NCI-H345 (cell line): ENCODE measurements around the gene HAO2.
"Not testable (repeated sequence)": the region's sequence is repeated elsewhere in the genome, so short reads cannot be mapped to it uniquely, and the experiment has no call there.

ENCODE experiments used
- DNase-seq: peaks from one replicate; lab custom pipeline; 2025; lab: John Stamatoyannopoulos, UW

The HAO2 gene

DNA sequence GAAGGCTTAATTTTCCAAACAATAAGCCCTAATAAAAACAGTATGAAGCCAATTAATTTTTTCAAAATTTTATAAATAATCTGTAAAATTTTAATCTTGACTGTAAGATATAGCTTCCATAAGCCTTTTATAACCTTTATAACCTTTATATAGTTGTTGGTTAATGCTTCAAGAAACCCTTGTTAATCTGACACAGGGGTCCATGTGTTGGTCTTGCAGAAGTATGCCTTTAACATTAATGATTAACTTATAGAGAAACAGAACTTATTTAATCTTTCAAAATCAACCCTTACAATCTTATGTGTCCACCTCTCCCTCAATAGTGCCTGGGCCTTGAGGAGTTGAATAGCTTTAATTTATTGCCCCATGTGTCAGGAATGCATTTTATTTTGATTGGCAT lies 23.2 kb upstream of the HAO2 start:
- DNase-seq, result no peak

DNA sequence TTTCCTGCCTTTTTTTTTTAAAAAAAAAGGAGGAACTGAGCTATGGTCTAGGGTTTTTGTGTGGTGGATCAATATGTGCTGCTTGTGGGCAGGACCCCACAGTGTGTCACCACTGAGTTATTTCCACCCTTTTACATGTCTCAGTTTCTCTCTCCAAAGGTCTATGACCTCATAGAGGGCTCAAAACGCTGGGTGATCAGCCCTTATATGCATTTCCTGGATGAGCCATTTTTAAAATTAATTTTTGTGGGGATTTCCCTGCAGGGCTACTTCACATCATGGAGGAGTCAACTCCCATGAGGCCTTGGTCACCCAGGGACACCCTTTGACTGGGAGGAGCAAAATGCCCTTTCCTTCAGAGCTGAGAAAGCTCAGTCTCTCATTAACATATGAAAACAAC lies 20.7 kb upstream of the HAO2 start:
- no peak for DNase-seq

DNA sequence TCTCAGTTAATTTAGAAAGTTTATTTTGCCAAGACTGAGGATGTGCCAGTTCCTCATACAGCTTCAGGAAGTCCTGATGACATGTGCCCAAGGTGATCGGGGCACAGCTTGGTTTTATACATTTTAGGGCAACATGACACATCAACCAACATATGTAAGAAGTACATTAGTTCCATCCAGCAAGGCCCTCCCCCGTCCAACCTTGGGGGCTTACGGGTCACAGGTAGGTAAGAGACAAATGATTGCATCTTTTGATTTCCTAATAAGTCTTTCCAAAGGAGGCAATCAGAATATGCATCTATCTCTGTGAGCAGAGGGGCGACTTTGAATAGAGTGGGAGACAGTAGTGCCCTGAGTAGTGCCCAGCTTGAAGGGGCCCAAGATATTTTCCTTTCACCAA lies 19.6 kb upstream of the HAO2 start:
- no peak for DNase-seq

DNA sequence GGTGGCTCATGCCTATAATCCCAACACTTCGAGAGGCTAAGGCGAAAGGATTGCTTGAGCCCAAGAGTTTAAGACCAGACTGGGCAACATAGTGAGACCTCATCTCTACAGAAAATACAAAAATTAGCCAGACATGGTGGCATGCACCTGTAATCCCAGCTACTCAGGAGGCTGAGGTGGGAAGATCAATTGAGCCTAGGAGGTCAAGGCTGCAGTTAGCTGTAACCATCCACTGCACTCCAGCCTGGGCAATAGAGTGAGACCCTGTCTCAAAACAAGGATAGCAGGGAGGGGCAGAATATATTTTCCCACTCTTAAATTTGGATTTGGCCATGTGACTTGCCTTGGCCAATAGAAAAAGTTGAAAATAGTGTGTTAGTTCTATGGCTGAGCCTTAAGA lies 17.7 kb upstream of the HAO2 start:
- not testable (repeated sequence) for DNase-seq

DNA sequence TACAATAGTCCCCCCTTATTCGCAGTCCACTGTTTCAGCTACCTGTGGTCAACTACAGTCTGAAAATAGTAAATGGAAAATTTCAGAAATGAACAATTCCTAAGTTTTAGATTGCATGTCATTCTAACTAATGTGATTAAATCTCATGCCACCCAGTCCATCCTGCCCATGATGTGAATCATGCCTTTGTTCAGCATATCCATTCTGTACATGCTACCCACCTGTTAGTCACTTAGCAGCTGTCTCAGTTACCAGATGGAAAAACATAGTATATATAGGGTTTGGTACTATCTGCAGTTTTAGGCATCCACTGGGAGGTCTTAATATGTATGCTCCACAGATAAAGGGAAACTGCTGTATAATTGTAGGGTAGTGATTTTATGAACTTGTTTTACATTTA lies 16.6 kb upstream of the HAO2 start:
- DNase-seq, result no peak

DNA sequence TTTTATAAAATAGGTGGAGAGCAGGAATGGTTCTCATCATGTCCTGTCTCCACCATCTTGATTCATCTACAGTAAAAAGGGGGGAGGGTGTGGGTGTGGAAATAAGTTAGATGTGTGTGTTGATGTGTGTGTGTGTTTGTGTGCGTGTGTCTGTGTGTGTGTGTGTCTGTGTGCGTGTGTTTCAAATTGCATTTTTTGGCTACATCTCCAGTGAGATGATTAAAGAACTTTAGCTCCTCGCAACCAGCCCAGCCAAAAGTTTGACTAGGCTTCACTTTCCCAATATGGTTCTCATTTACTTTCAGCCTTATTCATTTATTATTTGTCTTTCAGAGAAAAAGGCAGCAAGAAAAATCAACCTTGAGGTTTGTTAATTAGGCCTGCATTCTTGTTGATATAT lies 14.7 kb upstream of the HAO2 start:
- DNase-seq, result no peak

DNA sequence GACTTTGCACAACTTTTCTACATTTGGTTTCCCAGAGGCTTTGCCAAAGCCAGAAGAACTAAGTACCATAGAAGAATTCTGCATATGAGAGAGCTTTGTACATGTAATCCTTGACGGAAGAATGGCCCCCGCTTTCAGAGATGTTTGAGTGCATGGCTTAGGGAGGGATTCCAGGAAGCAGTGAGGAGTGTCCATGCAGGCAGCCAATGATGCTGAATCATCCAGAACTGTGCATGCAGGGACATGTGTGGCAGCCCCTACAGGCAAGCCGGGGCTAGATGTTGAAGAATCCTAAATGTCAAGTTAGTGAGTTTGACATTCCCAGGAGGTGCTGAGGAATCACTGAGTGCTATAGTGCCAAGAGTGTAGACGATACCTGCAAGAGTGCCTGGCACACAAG lies 9.9 kb upstream of the HAO2 start:
- DNase-seq, result no peak

DNA sequence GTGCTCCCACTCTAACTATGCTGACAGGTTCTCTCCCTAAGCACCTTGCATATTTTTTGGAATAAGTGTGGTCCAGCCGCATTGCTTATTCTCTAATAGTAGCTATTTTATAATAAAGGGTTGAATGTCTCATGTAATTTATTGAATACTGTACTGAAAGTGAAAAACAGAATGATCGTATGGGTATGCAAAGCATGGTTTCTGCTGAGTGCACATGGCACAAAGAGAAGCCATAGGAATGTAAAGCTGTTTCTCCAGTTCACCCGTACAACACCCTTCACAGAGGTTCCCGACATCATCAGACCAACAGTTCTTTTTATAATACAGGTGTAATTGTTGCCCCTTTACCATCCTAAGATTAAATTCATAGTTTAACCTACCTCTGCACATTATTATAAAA lies 8.9 kb upstream of the HAO2 start:
- DNase-seq, result no peak

DNA sequence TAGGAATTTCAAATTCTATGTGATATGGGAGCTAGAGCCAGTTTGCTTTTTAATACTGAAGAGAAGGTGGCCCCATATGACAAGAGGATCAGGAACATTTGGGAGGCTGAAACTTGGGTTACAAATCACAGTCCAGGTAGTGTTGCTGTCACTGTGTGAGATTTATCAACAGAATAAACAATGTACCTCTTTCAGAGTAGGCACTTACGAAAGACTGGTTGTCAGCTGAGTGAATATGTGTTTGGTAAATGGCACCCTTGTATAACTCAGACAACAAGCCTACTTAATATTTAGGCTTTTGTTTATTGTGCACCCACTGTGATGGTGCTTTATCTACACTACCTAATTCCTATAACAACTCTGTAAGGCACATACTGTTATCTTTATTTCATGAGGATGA lies 7.4 kb upstream of the HAO2 start:
- DNase-seq, result no peak

DNA sequence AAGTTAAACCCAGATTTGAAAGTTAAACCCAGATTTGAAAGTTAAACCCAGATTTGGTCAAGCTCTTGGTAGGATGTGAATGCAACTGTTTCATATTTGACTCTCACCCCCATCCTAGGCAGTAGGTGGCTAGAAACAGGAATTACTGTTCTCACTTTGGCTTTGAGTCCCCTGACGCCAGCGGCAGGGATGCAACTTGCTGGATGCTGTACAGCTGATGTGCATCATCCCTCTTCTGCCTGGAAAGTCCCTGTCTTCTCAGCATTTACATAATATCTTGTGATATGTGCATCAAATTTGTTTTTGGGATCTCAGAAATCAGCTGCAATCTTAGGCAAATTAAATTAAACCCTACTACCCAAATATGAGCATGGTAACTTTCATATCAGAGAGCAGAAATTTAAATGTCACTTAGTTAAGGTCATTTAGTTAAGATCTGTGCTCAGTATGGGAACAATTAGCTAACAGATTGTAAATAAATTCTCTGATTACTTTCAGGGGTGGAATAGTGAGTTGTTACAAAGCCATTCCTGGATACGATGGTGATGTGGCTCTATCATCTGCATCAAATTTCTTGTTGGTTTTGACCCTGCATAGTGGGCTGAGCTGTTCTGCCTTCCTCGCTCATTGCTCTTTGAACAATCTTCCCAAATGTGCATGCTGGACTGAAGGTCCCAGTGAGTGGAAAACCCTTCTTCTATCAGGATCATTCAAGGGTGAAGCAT lies 6.8 kb upstream of the HAO2 start:
- DNase-seq, result no peak

DNA sequence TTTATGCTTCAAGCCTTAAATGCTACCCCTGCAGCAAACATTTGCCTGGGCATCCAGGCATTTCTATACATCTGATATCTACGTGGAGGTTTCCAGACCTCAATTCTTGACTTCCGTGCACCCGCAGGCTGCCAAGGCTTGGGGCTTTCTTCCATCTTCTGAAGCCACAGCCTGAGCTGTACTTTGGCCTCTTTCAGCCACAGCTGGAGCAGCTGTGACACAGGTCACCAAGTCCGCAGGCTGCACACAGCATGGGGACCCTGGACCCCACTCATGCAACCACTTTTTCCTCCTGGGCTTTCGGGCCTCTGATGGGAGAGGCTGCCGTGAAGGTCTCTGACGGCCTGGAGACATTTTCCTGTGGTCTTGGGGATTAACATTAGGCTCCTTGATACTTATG lies 5.4 kb upstream of the HAO2 start:
- DNase-seq, result no peak

DNA sequence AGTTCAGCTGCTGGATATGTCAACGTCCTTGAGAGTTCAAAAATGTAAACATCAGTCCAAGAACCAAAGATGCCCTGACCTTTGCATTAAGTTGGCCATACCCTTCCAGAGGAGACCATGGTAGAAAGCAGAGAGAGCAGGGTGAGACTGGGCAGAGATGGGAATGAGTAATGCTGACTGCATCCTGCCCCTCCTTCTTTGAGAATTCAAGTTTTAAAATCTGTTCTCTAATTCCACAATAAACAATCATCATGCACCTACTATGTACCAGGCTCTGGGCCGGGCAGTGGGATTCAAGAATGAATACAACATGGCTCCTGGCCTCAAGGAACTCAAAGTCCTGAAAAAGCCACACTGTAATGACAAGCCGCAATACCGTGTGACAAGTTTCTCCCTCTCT lies 3.9 kb upstream of the HAO2 start:
- no peak for DNase-seq

DNA sequence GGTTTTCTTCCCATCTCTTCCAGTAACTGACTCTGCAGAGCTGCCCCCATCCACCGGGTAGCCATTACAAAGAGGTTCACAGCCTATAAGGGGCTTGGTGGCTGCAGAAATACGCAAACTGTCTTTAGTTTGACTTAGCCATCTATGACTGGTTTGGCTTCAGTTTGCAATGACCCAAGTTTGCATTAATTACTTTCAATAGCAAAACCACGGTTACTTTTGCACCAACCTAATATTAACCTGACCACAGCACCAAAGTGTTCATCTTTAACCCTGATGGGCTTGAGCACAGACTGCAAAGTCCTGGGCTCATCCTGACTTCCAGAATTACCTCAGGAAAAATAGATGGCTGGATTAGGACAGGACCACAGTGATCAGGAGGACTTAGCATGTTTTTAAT lies 2.2 kb upstream of the HAO2 start:
- DNase-seq, result no peak

DNA sequence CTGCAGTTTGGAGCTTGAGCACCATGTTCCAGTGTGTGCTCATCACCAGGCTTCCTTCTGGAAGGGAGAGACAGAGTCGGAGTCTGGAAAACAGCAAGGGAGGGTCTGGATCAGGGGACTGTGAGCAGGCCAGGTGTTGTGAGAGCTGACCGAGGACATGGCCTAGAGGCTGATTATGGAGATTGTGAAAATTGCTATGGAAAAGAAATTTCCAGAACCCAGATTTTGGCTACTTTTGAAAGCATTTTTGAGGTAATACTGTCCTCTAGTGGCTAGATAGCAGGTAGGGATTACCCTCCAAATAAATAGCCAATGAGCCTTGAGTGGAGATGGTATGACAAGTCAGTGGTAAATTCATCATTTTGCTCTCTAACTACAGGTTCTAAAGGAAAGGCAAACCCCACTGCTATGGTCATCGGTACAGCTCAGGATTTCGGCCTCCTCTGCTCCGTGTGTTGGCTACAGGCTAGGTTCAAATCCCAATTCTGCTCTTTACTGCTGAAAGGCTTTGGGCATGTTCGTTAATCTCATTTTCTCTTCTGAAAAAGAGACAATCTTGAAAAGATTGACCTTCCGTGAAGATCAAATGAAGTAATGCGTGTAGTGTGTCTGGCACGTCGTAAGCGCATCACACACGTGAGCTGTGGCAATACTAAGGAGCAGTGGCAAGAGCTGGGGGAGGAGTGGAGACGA lies 1.0 kb upstream of the HAO2 start:
- peak; percentile 18 for DNase-seq

DNA sequence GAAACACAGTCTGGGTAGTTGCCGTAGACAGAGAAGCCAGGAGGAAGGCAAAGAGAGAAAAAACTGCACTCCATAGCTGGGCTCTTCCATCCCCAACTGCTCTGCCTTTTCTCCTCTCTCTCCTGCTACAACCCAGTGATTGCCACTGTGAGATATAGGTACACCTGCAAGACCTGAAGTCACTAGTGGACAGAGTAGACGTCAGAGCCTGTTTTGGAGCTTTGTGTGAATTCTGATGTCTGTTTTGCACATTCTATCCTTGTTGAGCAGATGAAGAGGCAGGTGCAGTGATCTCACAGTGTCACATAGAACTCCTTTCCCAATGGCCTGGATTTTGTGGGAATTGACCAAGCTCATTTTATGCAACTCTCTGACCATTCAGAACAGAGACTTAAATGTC lies 2.2 kb downstream of the HAO2 start:
- DNase-seq, result no peak

DNA sequence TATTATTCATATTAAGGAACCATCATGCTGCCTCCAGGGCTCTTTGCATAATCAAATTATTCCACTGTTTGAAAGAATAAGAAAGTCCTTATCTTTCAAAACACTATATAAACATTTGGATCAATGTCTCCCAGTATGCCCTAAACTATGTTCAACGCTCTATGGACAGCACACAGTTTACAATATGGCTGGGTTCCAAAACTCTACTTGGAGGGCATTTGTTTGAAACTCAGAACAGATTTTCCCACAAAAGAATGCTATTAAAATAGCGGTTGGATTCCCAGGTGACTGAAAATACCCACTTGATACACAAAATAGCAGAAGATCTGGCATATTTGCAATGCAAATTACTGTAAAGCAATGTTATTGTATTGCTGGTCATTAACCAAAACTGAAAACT lies 3.2 kb downstream of the HAO2 start:
- peak; percentile 6 for DNase-seq

DNA sequence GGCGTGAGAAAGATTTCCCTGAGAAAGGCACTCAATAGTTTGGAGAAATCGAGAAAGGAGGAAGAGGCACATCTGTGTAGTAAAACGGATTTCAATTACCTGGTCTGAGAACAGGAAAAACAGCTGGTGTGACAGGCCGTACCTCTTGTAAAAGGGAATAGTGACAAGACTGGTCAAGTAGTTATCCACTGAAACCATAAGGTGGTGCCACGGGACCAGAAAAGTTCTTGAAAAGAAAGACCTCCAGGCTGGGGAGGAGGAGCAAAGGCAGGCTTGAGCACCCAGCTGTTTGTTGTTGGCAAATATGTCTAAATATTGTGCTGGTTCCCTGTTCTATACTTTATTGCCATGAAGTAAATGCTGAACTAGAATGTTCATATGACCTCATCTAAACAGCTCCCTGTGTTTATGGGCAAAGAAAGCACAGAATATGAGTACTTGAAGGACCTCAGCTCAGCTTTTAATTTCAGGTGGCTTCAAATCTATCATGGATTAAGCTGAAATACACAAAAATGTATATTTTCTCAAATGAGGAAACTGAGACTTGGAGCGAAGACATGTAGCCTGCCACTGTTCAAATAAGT lies 4.0 kb downstream of the HAO2 start:
- DNase-seq, result no peak

DNA sequence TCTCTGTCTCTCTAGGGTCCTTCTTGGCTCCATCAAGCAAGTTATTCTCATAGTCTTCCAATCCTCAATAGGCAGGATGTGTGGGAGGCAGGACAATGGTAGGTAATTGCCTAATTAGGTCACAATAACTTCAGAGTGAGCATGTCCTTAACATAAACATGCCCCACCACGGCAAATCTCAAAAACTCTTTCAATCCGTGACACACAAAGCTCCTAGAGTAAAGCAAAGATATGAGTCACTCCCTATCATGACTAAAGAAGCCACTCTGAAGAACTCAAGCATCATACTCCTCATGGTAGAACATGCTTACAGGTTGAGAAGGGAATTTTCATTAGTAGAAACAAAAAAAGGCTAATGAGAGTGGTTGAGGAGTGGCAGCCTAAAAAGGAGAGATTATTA lies 4.9 kb downstream of the HAO2 start:
- no peak for DNase-seq

DNA sequence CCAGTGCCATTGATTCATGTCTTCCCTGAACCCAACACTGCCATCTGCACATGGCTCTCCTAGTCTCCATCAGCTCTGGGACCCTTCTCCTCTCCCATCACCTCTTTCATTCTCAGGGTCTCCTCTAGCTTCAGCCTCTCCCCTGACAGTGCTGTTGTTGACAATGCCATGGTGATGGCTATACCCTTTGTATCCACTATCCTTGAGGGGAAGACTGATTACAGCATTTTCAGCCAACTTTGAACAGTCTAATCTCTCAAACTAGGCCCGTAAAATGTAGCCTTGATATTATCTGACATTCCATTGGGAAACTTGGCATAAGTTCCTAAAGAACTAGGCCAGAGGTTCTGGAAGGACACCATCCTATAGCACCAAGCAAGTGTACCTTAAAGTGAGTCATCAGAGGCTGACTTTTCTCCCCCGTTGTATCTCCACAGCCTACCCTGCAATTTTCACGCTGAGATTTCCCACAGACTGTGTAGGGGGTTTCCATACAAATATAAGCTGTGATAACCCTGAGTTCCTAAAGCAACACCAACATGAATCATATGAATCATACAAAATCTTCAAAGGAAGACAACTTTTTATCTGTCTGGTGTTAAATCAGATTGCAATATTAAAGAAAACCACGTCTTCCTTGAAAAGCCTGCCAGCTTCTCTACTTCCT lies 5.8 kb downstream of the HAO2 start:
- DNase-seq, result no peak

DNA sequence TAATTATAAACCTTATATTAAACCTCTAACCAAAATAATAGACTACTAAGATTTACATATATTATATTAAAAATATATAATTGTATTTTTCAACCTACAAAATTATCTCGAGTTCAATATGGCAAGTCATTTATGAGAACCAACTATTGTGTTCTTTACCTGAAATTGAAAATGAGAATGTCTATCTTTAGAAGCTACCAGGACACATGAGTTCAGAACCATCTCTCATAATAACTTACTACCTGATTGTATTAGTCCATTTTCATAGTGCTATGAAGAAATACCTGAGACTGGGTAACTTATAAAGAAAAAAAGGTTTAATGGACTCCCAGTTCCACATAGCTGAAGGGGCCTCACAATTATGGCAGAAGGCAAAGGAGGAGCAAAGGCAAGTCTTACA lies 6.8 kb downstream of the HAO2 start:
- no peak for DNase-seq

DNA sequence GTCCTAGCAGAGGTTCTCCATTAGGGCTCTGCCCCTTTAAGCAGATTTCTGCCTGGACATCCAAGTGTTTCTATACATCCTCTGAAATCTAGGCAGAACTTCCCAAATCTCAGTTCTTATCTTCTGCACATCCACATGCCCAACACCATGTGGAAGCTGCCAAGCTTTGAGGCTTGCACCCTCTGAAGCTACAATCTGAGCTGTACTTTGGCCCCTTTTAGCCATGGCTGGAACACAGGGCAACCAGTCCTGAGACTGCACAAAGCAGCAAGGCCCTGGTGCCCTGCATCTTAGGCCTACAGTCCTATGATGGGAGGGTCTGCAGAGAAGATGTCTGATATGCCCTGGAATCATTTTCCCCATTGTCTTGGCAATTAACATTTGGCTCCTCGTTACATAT lies 8.0 kb downstream of the HAO2 start:
- no peak for DNase-seq

DNA sequence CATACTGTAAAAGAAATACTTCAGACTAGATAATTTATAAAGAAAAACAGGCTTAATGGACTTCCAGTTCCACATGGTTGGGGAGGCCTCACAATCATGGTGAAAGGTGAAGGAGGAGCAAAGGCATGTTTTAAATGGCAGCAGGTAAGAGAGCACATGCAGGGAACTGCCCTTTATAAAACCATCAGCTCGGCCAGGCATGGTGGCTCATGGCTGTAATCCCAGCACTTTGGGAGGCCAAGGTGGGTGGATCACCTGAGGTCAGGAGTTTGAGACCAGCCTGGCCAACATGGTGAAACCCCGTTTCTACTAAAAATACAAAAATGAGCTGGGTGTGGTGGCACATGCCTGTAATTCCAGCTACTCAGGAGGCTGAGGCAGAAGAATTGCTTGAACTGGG lies 9.0 kb downstream of the HAO2 start:
- DNase-seq, result not testable (repeated sequence)

DNA sequence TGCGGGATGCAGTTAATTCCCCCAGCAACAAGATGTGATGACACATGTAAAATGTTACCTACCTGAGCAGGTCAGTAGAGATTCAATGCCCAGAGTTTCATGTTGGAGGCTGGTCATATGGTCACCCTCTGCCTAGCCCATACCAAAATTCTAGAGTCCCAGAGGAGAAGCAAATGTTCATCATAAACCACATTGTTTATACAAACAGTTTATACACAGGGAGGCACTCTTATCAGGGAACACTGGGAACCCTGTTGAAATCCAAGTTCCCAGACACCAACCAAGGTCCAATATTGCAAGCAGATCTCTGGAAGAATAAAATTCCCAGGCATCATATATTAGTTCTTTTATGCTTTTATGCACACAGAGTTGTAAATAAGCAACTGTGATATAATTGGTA lies 10.5 kb downstream of the HAO2 start:
- DNase-seq, result no peak
